H1 (cell line): Measurements from ENCODE around the gene FGD5. TPM values are rescaled to one million over a fixed set of nuclear protein-coding genes. Genes with fewer than 3 reads are reported as not detected.

Experiments
- MAX ChIP-seq: IDR thresholded peaks from 2 replicates; pipeline ENCODE4 v1.6.1; 2012; ENCODE audit warnings: inconsistent platforms
- polyA plus RNA-seq, 7 experiments: library from polyadenylated mRNA; depleted of rRNA in 3 of 7; stranded (reverse) in 5 of 7; unstranded in 2 of 7; fragments of >200 nt in 5 of 7; fragments of 200-250 nt in 2 of 7; gene quantifications; 1 replicate in 5 of 7; 2 replicates in 1 of 7; 4 replicates in 1 of 7; pipeline versions ENCODE4 v1.2.1 to v1.2.3, GENCODE V29; 2011 to 2013; ENCODE audit warnings: missing spikeins in 2 of 7, mixed read lengths in 2 of 7
- total RNA-seq: library from RNA; stranded (reverse); fragmentation: NEBNext Ultra II Directional; extraction: Animal tissue kit (Norgen Biotek cat#: 25700); gene quantifications from 2 replicates; pipeline ENCODE4 v1.2.1, GENCODE V29; 2021

Gene FGD5
- total and polyA plus RNA-seq, 2 of the 8 experiments (the other 6 are each of a cell fraction or from before 2014, with no cell fraction given) = 4.7 to 14.3 TPM

- TF ChIP-seq MAX = no peak
Measured at GRCh38 chr3:14834121-14834520, 15.4 kb downstream of the FGD5 start (continued).
